Measurements from ENCODE around the gene IGSF22.

The IGSF22 gene

DNA sequence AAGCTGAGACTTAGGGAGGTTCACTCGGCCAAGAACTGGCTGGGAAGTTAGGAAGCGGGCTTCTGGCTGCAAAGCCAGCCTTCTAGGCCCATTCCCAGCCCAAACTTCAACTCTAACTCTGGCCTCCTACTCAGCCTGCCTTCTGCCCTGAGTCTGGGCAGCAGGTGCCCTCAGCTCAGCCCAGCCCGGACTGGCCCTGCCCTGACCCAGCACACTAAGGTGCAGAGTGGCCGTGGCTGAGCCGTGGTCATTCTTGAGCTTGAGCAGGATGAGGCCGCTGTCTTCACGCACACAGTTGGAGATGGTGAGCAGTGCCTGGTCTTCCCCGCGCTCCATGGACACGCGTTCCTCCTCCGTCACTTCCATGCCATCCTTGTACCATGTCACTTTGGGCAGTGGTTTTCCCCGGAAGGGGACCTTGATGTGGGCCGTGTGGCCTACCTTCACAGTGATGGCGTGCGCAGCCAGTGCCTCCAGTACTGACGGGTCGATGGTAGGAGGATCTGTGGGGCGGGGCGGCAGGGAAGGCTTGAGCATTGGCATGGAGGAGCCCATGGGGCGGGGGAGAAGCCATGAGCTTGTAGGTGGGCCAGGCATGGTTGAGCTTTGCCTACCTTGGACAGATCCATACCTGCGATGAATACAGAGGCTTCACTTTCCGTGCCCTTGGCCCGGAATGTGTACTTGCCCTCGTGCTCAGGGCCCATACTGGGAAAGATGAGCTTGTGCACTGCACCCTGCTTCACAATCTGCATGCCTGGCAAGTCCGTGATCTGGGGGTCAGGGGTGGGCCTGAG, 12.1 kb downstream of the IGSF22 start:
- no peak for DNase-seq (ENCODE audit: low read depth in 2 of 2)

DNA sequence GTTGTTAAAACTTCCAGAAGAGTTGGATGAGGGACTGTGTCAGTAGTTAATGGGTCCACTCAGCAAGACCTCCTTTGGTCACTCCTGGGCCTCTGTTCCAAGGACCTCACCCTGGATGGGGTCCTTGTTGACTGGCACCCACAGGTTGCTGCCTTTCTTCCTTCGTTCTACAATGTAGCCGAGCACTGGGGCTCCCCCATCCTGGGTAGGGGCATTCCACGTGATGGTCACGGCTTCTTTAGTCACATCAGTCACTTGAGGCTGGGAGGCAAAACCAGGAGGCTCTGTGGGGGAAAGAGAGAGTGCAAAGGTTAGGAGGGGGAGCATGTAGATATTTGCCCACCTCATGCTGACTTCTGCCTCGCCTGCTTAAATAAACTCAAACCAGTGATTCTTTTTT, 15.4 kb downstream of the IGSF22 start:
- no peak for DNase-seq (ENCODE audit: low read depth in 2 of 2)

DNA sequence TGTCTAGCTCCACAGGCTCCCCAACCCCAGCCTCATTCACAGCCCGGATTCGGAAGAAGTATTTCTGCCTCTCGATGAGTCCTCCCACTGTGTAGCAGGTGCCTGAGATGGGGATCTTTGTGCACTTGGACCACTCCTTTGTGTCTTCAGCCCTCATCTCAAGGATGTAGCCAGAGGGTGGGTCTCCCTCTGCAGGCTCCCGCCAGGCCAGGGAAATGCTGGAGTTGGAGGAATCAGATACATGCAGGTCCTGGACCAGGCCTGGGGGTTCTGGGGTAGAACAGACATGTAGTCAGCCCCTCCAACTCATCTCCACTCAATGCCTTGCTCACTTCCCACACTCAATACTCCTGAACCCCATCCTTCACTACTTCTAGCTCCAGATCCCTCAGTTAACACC, 16.6 kb downstream of the IGSF22 start:
- no peak for DNase-seq (ENCODE audit: low read depth in 2 of 2)

DNA sequence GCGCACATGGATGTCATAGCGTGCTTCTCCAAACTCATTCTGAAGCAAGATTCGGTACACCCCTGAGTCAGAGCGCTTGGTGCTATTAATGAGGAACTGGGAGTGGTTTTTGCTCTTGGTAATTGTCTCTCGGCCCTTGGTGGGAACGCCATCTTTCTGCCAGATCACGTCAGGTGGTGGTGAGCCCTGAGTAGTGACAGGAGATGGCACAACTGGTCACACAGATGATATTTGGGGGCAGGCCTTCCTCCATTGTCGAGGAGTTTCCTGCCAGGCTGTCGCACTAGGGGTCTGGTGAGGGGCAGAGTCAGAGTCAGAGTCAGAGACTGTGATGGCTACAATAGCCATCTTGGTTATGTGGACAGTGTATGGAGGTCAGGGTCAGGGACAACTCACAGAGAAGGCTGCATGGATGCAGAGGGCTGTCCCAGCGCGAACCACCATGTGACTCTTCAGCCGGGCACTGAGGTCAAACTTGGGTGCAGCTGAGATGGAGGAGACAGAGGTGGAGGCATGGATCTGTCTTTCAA, 18.1 kb downstream of the IGSF22 start:
- DNase-seq (ENCODE audit: low read depth in 2 of 2): no peak

DNA sequence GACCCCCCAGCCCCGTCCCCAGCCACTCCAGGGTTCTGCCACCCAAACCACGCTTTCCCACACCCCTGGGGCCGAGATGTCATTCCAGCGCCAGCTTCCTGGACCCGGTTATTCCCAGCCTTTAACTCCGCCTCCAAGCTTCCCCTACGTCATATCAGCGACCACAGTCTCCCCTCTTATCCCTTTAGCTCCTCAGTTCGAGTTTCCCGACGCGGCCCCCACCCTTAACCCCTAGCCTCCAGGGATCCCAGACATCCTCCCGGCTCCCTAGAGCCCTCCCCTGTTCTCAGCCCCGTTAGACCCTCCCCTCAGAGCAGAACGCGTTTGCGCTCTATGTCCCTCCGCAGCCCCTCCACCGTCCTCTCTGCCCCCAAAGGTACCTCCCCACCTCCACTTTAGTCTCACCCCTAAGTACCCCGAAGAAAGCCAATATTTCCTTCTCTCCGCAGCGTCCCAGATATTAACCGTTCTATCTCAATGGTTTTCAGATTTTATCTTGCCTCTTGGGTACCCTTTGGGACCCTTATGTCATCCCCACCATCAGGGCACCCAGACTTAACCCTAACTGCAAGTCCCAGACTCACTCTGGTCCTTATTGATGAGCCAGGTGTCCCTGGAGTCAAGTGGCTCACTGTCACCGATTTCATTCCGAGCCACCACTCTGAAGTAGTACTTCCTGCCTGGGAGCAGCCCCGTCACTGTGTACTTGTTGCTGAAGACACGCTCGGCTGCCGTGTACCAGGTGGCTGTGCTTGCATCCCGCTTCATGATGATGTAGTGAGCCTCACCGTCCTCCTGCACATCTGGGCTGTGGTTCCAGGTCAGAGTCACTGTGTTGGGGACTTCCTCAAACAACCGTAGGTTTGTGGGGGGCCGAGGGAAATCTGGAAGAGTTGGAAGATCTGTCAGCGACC, 19.4 kb downstream of the IGSF22 start:
- peak in 1 of 2 donors; percentile 32 for DNase-seq (ENCODE audit: low read depth in 2 of 2)

DNA sequence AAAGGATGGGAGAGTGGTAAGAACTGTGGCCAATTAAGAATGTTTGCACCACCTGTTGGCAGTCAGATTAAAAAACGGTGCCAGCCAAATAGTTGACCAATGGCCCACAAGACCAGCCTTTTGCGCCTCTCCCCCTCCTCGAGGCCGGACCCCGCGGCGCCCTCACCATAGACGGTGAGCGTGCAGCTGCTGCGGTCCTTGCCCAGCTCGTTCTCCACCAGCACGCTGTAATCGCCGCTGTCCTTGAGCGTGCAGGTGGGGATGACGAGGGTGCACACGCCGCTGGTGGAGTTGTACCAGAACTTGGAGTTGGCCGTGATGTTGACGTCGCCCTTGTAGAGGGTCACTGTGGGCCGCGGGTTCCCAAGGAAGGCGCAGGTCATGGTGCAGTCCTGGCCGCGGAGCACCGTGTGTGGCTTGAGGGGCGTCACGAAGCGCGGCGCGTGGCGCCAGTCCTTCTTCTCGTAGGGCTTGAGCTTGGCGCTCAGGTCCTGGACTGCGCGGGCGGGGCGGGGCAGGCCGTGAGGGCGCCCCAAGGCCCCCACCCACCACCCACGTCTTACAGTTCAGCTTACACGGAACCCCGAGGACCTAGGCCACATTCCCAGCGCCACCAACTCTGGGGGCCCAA, 20.2 kb downstream of the IGSF22 start:
- no peak for DNase-seq (ENCODE audit: low read depth in 2 of 2)

DNA sequence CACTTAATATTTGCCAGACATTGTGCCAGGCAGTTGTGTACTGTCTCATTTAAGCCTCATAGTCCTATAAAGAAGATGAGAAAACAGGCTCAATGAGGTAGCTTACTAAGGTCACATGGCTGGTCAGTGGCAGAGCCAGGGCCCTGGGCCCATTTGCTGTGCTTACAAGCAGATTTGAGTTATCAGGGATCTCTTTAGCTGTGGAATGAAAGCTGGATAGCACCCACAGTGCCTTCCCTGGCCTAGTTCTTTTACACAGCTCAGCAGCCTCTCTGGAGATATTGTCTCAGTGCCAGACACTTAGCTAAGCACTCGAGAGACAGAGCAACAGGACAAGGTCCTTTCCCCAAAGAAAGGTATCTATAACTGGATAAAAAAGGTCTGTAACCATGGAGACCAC, 21.3 kb downstream of the IGSF22 start:
- no peak for DNase-seq (ENCODE audit: low read depth in 2 of 2)

DNA sequence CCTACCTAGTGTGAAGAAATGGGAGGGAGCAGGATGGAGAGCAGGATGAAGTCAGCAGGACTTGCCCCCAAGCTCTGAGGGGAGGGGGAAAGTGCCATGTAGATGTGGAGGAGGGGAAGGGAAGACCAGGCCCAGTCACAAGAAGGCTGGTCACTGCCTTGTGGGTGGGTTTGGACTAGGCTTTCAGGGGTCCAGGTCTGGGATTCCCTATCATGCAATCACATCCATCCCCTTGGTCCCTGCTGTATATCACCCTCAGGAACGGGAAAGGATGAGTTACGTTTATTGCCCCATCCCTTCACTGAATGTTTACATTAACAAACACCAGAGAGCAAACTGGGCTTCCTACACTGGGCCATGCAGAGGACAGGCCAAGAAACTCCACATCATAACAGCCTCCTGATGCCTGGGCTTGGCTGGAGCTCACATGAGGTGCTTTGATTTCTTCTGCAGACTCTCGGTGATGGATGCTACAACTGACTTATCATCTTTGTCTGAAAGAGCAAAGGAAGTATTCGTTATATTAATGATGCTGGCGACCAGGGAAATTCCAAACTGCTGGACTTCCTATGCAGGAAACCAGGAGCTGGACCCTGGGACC, 21.8 kb downstream of the IGSF22 start:
- DNase-seq (ENCODE audit: low read depth in 2 of 2): no peak

DNA sequence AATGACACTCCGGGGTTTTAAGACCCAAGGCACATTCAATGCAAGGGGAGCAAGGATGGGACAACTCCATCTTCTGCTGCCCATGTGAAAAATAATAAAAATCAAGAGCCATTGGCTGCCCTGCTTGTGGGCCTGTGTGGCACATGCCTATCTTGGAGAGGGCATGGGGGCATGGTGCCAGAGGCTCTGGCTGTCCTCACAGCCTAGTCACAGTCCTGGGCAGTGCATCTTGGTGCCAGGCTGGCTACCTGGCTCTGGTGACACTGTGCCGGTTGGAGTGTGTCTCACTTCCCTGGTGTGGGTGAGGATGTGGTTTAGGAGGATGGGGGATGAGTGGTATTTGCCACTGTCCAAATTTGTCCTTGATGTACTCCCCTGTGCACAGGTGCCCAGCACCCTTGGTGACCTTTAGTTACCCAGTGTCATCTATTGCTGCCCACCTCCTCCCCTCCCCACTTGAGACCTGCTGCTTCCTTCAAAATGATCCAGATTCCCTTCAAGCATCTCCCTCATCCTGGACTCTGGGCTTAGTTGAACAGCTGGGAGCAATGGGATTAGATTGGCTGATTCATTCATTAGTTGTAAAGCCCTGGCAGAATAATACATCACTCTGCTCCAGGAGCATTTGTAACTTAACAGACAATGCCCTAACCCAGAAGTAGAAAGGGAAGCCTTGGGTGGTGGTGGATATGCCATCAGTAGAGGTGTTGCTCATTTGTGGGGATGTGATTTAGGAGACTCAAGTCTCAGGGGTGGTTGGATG, 22.8 kb downstream of the IGSF22 start:
- no peak for DNase-seq (ENCODE audit: low read depth in 2 of 2)

DNA sequence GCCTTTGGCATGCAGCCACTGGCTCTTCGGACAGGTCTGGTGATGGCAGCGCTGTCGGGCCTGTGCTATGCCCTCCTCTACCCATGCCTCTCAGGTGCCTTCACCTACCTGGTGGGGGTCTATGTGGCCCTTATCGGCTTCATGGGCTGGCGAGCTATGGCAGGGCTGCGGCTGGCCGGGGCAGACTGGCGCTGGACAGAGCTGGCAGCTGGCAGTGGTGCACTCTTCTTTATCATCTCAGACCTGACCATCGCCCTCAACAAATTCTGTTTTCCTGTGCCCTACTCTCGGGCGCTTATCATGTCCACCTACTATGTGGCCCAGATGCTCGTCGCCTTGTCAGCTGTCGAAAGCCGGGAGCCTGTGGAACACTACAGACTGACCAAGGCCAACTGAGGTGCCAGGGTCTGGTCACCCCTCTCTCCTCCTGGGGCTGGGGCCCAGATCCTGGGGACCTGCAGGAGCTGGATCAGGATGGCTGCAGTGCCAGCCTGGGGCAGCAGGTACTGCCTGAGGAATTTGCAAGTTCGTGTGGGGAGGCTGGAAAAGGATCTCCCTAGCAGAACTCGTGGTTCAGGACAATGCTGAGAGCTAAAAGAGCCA, 24.3 kb downstream of the IGSF22 start:
- no peak for DNase-seq (ENCODE audit: low read depth in 2 of 2)

DNA sequence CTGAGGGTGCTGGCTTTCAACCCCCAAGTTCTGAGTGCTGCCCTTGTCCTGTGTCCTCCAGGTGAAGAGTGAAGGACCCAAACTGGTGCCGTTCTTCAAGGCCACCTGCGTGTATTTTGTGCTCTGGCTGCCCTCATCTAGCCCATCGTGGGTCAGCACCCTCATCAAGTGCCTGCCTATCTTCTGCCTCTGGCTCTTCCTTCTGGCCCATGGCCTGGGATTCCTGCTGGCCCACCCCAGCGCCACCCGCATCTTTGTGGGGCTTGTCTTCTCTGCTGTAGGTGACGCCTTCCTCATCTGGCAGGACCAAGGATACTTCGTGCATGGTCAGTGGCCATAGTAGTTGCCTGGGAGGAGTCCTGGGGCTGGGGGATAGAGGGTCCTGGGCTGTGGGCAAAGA, 25.1 kb downstream of the IGSF22 start:
- no peak for DNase-seq (ENCODE audit: low read depth in 2 of 2)

DNA sequence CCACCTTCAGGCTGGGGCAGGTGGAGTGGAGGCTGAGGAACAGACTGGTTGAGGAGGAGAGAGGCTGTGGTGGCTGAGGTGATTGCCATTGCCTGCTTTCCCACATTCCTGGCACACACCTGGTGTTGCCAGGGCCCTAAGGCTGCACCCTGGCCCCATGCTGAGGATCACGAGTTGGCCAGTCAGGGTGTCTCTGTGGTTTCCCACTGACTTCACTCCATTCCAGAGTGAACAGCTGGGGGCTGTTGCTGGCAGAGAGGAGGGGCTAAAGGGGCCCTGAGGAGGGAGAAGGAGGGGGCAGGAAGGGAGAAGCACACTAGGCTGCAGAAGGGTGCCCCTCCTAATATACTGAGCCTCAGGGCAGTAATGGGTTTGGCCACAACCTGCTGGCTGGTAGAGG, 25.6 kb downstream of the IGSF22 start:
- no peak for DNase-seq (ENCODE audit: low read depth in 2 of 2)

DNA sequence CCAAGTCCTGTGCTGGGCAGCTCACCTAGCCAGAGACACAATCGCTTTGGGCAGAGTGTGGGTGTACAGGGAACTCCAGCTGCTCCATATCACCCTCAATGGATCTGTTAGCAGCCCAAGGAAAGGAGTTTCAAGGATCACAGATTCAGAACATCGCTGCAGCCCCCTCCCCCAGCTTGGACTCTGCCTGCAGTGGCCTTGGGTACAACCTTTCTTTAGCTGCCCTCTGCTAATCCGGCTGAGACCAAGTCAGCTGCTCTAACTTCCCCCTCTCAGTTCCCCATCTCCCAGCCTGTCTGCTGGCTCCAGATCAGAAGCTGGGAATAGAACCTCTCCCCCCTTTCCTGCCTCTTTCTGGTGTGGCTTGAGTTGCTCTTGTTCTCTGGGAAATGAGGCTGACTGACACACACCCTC, 26.1 kb downstream of the IGSF22 start:
- DNase-seq (ENCODE audit: low read depth in 2 of 2): no peak

DNA sequence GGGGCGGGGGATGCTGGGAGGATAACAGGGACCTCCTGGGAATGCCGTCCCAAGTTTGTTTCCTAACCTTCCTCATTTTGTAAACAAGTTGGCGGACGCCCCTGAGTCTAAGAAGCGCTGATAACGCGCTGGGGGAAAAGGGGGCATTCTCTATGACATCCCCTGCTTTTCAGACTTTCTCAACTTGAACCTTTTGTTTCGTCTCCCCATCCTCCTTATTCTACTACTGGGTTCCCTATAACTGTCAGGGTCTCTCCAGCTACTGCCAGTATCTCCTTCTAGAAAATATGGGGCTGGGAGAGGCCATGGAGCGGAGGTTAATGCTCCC, 26.8 kb downstream of the IGSF22 start:
- no peak for DNase-seq (ENCODE audit: low read depth in 2 of 2)

DNA sequence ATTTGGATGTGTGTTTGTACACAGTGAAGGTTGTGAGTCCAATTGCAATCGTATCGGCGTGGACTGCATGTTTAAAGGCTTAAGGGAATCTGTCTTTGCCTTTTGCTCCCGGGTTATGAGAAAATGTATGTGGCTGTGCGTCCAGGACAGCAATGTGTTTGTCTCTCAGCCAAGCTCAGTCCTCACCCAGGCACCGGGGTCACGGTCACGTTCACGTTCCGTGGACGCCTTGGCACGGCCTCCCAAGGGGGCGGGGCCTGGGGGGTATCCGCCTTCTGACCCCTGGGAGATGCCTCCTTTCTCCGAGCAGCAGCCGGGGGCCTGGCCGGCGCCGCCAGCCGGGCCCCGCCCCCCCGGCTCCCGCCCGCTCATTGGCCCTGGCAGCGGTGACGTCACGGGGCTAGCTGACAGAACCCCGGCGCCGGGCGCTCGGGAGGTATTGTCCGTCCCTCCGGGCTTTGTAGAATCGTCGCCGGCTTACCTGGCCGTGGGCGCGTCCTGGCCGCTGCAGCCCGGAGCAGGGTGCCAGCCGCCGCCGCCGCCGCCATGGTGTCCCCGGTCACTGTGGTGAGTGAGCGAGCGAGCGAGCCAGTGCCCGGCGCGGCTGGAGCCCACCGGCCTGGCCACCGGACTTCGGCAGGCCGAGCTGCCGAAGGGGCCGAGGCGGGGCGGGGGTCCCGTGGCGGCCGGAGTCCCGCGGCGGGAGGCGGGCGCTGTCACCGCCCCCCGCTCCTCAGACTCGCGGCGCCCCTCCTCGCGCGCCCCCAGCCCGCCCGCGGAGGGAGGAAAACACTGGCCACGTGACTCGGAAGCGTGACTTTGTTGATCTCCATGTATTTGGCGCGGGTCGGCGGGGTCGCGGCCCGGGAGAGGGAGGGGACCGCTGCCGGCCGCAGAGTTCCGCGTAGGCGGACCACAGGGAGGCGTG, 27.4 kb downstream of the IGSF22 start, which contains the start of gene TMEM86A:
Gene TMEM86A, plus strand, starts transcription at position 439 of the 928 bp plus-strand sequence. Its CDS starts 108 bp downstream, at position 547.
- peak; percentile 79 to 81 for DNase-seq (ENCODE audit: low read depth in 2 of 2)

DNA sequence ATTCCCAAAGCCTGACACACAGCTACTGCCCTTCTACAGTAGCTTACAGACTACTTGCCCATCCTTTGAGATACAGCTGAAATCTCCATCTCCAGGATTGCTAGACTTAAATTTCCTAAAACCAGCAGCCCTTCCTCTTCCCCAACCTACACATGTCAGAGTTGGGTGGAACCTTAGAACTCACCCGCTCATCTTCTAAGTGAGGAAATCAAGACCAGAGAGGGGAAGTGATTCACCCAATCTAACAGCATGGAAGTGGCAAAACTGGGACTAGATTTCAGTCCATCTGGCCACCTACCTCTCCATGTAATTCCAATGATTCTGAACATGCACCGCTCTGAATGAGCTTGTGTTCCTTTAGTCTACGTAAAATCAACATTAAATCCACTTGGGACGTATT, 28.4 kb downstream of the IGSF22 start:
- DNase-seq (ENCODE audit: low read depth in 2 of 2): no peak

DNA sequence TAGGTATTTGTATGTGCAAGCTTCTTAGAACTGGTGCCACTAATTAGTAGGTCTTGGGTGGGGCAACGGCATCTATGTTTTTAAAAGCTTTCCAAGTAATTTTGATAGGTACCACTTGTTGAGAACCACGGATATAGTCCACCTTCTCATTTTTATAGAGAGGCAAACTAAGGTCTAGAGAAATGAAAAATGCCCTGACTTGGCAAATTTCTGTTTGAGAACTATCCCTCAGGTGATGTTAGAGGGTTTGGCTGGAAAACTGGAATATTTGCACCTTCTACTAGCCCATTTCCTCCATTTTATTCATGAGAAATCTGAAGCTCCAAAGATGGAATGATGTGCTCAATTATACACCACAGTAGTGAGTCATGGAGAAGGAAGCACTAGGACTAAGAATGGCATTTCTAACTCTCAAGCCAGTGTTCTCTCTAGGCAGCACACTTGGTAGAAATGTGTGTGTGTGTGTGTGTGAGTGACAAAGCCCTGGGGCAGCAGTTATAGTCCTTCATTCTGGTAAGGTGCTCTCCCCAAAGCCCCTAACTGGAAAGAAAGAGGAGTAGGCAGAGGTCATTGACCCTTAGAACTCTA, 29.3 kb downstream of the IGSF22 start:
- no peak for DNase-seq (ENCODE audit: low read depth in 2 of 2)

DNA sequence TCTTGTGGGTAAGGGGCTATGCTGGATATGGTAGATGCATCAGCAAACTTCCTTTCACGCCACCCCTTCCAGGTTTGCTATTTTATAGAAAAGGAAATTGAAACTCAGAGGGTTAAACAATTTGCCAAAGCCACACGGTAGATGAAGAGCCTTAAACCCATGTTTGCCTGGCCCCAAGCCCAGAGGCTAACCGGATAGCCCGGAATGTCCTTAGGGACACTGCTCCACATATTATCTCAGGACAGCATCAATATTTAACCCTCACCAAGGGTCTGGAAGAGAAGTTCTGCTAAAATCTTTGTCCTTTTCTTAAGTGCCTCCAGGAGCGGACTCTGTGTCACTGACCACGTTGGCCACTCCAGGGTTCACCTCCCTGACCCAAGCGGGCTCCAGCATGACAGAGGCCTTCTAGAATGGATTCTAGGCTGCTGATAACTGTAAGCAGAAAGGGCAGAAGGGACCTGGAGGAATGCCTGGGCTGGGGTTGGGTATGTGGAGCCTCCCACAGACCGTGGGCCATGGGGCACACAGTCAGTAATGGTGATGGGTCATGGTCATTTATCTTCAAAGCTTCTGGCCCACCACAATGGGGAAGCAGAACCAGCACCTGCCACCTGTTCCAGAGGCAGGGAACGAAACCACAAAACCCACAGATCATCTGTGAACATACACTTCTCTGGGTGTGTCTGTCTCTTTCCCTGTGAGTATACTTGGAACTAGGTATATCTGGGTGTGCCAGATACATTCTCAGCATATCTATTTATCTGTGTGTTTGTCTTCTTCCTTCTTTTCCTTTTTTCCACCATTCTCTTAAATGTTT, 32.8 kb downstream of the IGSF22 start:
- DNase-seq (ENCODE audit: low read depth in 2 of 2): no peak

Data from stimulated activated CD4-positive, alpha-beta T cell treated with anti-CD3 and anti-CD28 coated beads, Interleukin-1b, Interleukin-23, amount 100 ng/mL, for 1 hour (primary cell).